ENCODE measurements around the gene MRPL52. TPM values are rescaled to one million over a fixed set of nuclear protein-coding genes. Genes with fewer than 3 reads are reported as not detected.

Gene MRPL52
- polyA plus RNA-seq, 2 of the 4 experiments (the other 2 are of a cell fraction) = 116 to 172 TPM

DNA sequence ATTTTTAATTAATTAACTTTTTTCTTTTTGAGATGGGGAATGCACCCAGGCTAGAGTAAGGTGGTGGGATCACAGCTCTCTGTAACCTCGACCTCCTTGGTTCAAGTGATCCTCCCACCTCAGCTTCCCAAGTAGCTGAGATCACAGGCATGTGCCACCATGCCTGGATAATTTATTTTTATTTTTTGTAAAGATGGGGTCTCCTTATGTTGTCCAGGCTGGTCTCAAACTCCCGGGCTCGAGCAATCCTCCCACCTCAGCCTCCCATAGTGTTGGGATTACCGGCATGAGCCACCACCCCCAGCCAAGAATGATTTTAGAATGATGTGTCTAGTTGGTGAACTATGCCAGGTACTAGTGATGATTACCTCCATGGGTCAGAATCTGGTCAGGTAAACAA is 35.3 kb downstream of the MRPL52 start:
- WGBS (ENCODE audit: missing lambda C conversion rate) = 64% methylated on average over 4 of the region's 4 CpGs
- TF ChIP-seq BHLHE40 (IDR thresholded peaks at IDR 0.05; ENCODE audit: low read depth, low read length) (no peak), HOXA7 (CRISPR knock-in tag; IDR thresholded peaks at IDR 0.05) (no peak), CHD4 (IDR thresholded peaks at IDR 0.05; ENCODE audit: borderline replicate concordance) (no peak), HDAC2 (IDR thresholded peaks at IDR 0.05) (no peak), JUNB (IDR thresholded peaks at IDR 0.05) (no peak), EP300 (IDR thresholded peaks at IDR 0.05) (no peak), POLR2A (IDR thresholded peaks at IDR 0.05; ENCODE audit: low read length) (no peak), CEBPB (IDR thresholded peaks at IDR 0.05) (no peak), NPAS2 (CRISPR knock-in tag; IDR thresholded peaks at IDR 0.05; ENCODE audit: borderline replicate concordance) (no peak), GATA3 (IDR thresholded peaks at IDR 0.05; ENCODE audit: borderline replicate concordance) (no peak)
- Histone ChIP-seq H3K9me3 (peaks cover 16% of the 10 kb centered on the region), H3K4me2 (no peak overlapping the region), H3K4me3 (no peak overlapping the region), H3K4me1 (peaks cover 4% of the 10 kb centered on the region), H3K27ac (no peak overlapping the region)
- no peak for ATAC-seq
- POLR2A ChIA-PET = interaction anchor here (1.4 kb wide), 1 partner anchor 10 kb away, joined by 3 read pairs; no protein-coding TSS in a partner anchor
- no peak for DNase-seq (ENCODE audit: low read depth in 1 of 2, low spot score in 1 of 2)
- FAIRE-seq = no peak
- CTCF ChIA-PET = interaction anchor here (1.3 to 15.1 kb wide), 7 partner anchors 14 to 309 kb away, joined by 3 to 146 read pairs (median 7); no protein-coding TSS in a partner anchor

GRCh38 chr14:22865424-22866405 is 36.0 kb downstream of the MRPL52 start:
- 64% methylated on average over 6 of the region's 6 CpGs for WGBS (ENCODE audit: missing lambda C conversion rate)

More at GRCh38 chr14:22865424-22866405, 36.0 kb downstream of the MRPL52 start:
- POLR2A ChIA-PET = no interaction called here
- peaks cover 16% of the 10 kb centered on the region for H3K9me3 ChIP-seq
- peaks cover 12% of the 10 kb centered on the region for H3K4me1 ChIP-seq
- DNase-seq (ENCODE audit: low read depth in 1 of 2, low spot score in 1 of 2) (no peak), FAIRE-seq (no peak), ATAC-seq (peak; percentile 52 to 56; a peak in 4 of 6 replicates)
- no peak overlapping the region for H3K27ac ChIP-seq
- CTCF ChIA-PET = interaction anchor here (0.6 to 15.1 kb wide), 12 partner anchors 9 to 310 kb away, joined by 3 to 146 read pairs (median 6); no protein-coding TSS in a partner anchor
- TF ChIP-seq RFX5 (IDR thresholded peaks at IDR 0.05) (no peak), RAD21 (conservative IDR thresholded peaks at IDR 0.05 in 1 of 2, IDR thresholded peaks at IDR 0.05 in 1 of 2) (no peak), E2F6 (IDR thresholded peaks at IDR 0.05; ENCODE audit: borderline replicate concordance, low read depth) (no peak), POLR2A (IDR thresholded peaks at IDR 0.05; ENCODE audit: low read length) (no peak), TP53 (CRISPR knock-in tag; IDR thresholded peaks at IDR 0.05) (no peak), HMGXB4 (CRISPR knock-in tag; IDR thresholded peaks at IDR 0.05; ENCODE audit: borderline replicate concordance) (no peak), FOXS1 (CRISPR knock-in tag; IDR thresholded peaks at IDR 0.05) (no peak), NPAS2 (CRISPR knock-in tag; IDR thresholded peaks at IDR 0.05; ENCODE audit: borderline replicate concordance) (no peak), MAZ (IDR thresholded peaks at IDR 0.05; ENCODE audit: borderline replicate concordance, low read depth, low read length) (no peak), ESRRA (IDR thresholded peaks at IDR 0.05; ENCODE audit: borderline replicate concordance, low read length) (no peak), REST (IDR thresholded peaks at IDR 0.05) (no peak), JUNB (IDR thresholded peaks at IDR 0.05) (no peak), CHD2 (IDR thresholded peaks at IDR 0.05; ENCODE audit: low read length, partially characterized antibody) (no peak), CBX8 (IDR thresholded peaks at IDR 0.05) (no peak), KDM5A (IDR thresholded peaks at IDR 0.05) (no peak), PHF8 (IDR thresholded peaks at IDR 0.05; ENCODE audit: borderline replicate concordance, low read depth) (no peak)
- TF ChIP-seq, protein P1, sequence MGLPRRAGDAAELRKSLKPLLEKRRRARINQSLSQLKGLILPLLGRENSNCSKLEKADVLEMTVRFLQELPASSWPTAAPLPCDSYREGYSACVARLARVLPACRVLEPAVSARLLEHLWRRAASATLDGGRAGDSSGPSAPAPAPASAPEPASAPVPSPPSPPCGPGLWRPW (IDR thresholded peaks at IDR 0.05) = no peak
- H3K4me2 ChIP-seq = no peak overlapping the region
- H3K4me3 ChIP-seq = no peak overlapping the region

Measured in A549 (cell line).